ENCODE results near the gene CYTH2.

Gene CYTH2, protein sequence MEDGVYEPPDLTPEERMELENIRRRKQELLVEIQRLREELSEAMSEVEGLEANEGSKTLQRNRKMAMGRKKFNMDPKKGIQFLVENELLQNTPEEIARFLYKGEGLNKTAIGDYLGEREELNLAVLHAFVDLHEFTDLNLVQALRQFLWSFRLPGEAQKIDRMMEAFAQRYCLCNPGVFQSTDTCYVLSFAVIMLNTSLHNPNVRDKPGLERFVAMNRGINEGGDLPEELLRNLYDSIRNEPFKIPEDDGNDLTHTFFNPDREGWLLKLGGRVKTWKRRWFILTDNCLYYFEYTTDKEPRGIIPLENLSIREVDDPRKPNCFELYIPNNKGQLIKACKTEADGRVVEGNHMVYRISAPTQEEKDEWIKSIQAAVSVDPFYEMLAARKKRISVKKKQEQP

GRCh38 chr19:48469289-48469881 is at the start of gene CYTH2:
TSS of gene CYTH2 (plus strand) at chr19:48469369. CDS start at chr19:48469508, 139 bp downstream.
- peak; percentile 77 for DNase-seq

DNA sequence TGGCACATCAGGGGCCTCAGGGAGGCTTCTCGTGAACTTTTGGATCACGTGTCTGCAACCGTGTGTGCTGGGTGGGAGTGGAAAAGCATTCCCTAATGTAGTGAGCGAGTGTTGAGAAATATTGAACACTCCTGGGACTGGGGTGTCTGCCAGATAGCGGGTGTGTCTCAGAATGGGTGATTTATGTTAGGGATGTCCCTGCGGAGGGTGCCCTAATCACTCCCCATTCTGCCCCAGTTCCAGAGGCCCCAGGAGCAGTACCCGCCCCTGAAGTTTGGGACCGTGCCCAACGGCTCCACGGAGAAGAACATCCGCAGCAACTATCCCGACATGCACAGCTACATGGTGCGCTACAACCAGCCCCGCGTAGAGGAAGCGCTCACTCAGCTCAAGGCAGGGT is 47.6 kb upstream of the CYTH2 start:
- no peak for DNase-seq

- no peak for DNase-seq
These were observed 44.4 kb upstream of the CYTH2 start for GRCh38 chr19:48424694-48425219.

- no peak for DNase-seq
These were observed 40.5 kb upstream of the CYTH2 start for GRCh38 chr19:48428670-48429069.

GRCh38 chr19:48433337-48433736 is 35.8 kb upstream of the CYTH2 start:
- no peak for DNase-seq

DNA sequence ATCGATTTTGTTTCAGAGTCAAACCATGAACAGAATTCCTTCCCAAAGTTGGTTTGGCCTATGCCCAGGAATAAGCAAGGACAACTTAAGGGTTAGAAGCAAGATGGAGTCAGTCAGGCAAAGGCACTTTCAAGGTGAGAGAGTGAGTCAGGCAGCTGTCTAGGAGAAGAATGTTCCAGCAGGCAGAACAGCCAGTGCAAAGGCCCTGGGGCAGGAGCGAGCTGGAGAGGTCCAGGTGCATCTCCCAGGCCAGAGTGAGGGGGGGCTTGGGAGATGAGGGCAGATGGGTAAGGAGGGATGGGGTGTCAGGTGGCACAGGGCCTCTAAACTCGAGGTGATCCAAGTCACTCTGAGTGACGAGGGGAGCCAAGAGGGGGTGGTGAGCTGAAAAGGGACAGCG is 32.6 kb upstream of the CYTH2 start:
- DNase-seq: no peak

DNA sequence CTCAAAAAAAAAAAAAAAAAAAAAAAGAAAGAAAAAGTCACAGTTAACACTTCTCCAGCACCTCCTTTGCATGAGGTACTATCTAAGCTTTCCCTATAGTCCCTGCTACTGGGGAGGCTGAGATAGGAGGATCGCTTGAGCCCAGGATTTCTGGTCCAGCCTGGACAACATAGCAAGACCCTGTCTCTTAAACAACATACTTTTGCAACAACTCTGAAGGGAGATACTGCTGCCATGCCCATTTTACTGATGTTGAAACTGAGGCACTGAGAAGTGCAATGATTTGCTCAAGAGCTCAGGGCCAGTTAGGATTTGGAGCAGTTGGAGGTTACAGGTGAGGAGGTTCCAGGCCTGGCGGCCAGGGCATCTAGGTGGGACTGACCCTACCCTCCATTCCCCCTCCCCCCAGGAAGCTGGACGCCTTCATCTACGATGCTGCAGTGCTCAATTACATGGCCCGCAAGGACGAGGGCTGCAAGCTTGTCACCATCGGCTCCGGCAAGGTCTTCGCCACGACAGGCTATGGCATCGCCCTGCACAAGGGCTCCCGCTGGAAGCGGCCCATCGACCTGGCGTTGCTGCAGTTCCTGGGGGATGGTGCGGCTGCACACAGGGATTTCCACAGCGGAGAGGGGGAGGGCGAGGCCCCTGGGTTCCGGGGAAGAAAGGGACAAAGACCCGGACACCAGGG is 27.7 kb upstream of the CYTH2 start:
- DNase-seq: no peak

- DNase-seq: no peak
These were observed 26.8 kb upstream of the CYTH2 start for GRCh38 chr19:48442116-48443035.

- no peak for DNase-seq
These were observed 25.9 kb upstream of the CYTH2 start for GRCh38 chr19:48443256-48443655.

DNA sequence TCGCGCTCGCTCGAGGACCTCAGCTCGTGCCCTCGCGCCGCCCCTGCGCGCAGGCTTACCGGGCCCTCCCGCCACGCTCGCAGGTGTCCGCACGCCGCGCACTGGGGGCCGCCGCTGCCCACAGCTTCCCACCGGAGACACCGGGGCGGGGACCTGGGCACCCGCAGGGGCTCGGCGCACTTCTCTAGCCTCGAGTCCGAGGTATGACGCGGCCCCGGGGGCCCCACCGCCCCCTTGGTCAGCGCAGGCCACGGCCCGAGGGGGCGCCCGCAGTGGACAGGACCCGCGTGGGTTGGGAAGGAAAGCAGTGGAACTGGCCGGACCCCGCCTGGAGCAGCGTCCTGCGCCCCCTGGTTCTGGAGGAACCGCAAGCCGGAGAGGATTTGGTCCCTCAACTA is 25.4 kb upstream of the CYTH2 start:
- no peak for DNase-seq

- no peak for DNase-seq
These were observed 24.8 kb upstream of the CYTH2 start for GRCh38 chr19:48444129-48444935.

GRCh38 chr19:48444936-48445200 is 24.3 kb upstream of the CYTH2 start:
- DNase-seq: no peak

DNA sequence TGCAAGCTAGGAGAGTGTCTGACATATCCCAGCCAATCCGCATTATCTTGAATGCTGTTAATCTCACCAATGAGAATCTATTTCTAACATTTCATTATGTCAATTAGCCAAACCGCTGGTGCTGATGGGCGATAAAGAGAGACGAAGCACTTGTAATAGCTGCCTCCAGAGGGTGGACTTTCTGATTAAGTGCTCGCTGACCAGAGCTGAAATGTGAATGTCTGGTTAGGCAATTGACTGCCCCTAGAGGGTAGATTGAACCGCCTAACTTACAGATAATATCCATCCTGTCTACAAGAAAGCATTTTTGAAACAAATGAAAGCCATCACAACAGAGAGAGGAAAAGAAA is 23.9 kb upstream of the CYTH2 start:
- DNase-seq: peak; percentile 73

- DNase-seq: peak; percentile 94
These were observed 23.3 kb upstream of the CYTH2 start, which contains the start of gene GRWD1 for GRCh38 chr19:48445606-48446481. TSS of gene GRWD1 (plus strand) at chr19:48445983. CDS start at chr19:48446006, 23 bp downstream.

DNA sequence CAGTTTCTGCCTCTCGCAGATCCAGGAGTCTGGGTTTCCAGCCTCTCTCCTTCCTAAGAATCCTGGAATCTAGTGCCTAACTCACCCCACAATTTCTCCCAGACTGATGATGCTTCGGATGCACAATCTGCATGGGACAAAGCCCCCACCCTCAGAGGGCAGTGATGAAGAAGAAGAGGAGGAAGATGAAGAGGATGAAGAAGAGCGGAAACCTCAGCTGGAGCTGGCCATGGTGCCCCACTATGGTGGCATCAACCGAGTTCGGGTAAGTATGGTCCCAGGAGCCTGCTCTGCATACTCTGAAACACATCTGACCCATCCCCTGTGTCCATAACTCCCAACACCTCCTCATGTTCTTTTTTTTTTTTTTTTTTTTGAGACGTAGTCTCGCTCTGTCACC is 22.6 kb upstream of the CYTH2 start:
- DNase-seq: no peak

GRCh38 chr19:48448563-48448962 is 20.6 kb upstream of the CYTH2 start:
- DNase-seq: no peak

- no peak for DNase-seq
These were observed 18.7 kb upstream of the CYTH2 start for GRCh38 chr19:48450441-48450840.

DNA sequence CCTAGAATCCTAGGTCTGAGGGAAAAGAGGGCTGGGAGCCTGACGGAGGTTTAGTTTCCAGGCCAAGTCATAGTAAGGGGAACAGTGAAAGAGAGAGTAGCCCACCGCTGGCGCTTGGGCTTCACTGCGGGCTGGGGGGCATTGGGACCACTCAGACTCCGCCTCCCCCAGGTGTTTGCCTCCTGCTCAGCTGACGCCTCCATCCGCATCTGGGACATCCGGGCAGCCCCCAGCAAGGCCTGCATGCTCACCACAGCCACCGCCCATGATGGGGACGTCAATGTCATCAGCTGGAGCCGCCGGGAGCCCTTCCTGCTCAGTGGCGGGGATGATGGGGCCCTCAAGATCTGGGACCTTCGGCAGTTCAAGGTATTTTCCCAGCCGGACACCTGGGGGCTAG is 18.3 kb upstream of the CYTH2 start:
- DNase-seq: no peak

DNA sequence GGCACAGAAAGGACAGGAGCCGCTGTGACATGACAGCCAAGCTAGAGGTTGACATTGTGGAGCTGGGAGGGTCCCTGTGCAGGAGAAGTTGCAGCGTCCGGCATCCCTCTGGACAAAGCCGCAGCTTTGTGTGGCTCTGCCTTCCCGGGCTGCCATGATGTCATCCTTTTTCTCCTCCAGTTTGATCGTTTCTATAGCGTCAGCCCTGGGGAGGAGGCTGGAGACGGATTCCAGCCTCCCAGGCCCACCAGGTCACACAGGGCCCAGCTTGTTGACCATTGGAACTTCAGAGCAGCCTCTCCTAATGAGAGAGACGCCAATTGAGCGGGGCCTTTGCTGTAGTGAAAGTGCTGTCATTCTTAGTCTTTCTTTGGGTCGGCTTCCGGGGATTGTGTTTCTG is 17.5 kb upstream of the CYTH2 start:
- DNase-seq: no peak

- no peak for DNase-seq
These were observed 16.6 kb upstream of the CYTH2 start for GRCh38 chr19:48452289-48453190.

Data from NCI-H510A (cell line).